ENCODE measurements around the gene TBC1D26.
"Not testable (repeated sequence)": the region's sequence is repeated elsewhere in the genome, so short reads cannot be mapped to it uniquely, and the experiment has no call there.

GRCh38 chr17:15768865-15769533 lies 36.9 kb downstream of the TBC1D26 start:
- TF ChIP-seq BHLHE40 (IDR thresholded peaks at IDR 0.05; ENCODE audit: low read depth, low read length); CTCF (IDR thresholded peaks at IDR 0.05): not testable (repeated sequence)

All from A549 (cell line).